Epithelial cell of proximal tubule (primary cell): ENCODE data around the gene S100A12. TPM values are rescaled to one million over a fixed set of nuclear protein-coding genes. Genes with fewer than 3 reads are reported as not detected.

ENCODE experiments used
- DNase-seq: peaks from one replicate; pipeline ENCODE4 v3.0.0-alpha.2; 2011; ENCODE audit warnings: low read depth
- H3K4me3 ChIP-seq: 2 replicates; pipeline ENCODE4 v1.5.1; 2011; ENCODE audit warnings: low read depth, mild to moderate bottlenecking, low read length
- CTCF ChIP-seq: conservative IDR thresholded peaks from 2 replicates; pipeline ENCODE4 v1.5.1; 2012; ENCODE audit warnings: low read depth, mild to moderate bottlenecking, low read length
- total RNA-seq: library from RNA; depleted of rRNA; stranded (reverse); fragments of >200 nt; gene quantifications from 2 replicates; pipeline ENCODE4 v1.2.3, GENCODE V29; 2015

S100A12 gene
- total RNA-seq, 1 donor from 2014 or later, result not detected

- no peak for TF ChIP-seq CTCF
- no peak overlapping the region for H3K4me3 ChIP-seq
- DNase-seq, result no peak
Observed at GRCh38 chr1:153399401-153400055, 24.1 kb upstream of the S100A12 start.

GRCh38 chr1:153397924-153398651 is 22.7 kb upstream of the S100A12 start:
- TF ChIP-seq CTCF, result no peak
- H3K4me3 ChIP-seq, result no peak overlapping the region
- DNase-seq, result no peak

GRCh38 chr1:153397051-153397923 is 21.9 kb upstream of the S100A12 start:
- no peak for TF ChIP-seq CTCF
- DNase-seq, result no peak
- no peak overlapping the region for H3K4me3 ChIP-seq

GRCh38 chr1:153396461-153396860 is 21.0 kb upstream of the S100A12 start:
- no peak overlapping the region for H3K4me3 ChIP-seq
- no peak for DNase-seq
- TF ChIP-seq CTCF, result no peak

- no peak overlapping the region for H3K4me3 ChIP-seq
- no peak for DNase-seq
- no peak for TF ChIP-seq CTCF
Observed at GRCh38 chr1:153395776-153396175, 20.4 kb upstream of the S100A12 start.

GRCh38 chr1:153395136-153395685 is 19.8 kb upstream of the S100A12 start:
- no peak overlapping the region for H3K4me3 ChIP-seq
- no peak for DNase-seq
- TF ChIP-seq CTCF, result no peak
